Prostate gland (tissue), 2 donors: ENCODE results near the gene TDRD10.

Source experiments
- POLR2A ChIP-seq: fragments of 450-650 bp; IDR thresholded peaks from one replicate; pipeline ENCODE4 v1.6.1; 2016; ENCODE audit warnings: antibody characterized with exemption, mild to moderate bottlenecking
- POLR2AphosphoS5 ChIP-seq: sonication (generic); formaldehyde crosslinking; IDR thresholded peaks from one replicate; pipeline ENCODE4 v1.6.1; 2017; ENCODE audit warnings: antibody characterized with exemption
- TF ChIP-seq, protein P1 (sequence below), 4 experiments: fragments of 200-600 bp in 2 of 4; fragments of 450-650 bp in 2 of 4; sonication (generic) in 2 of 4; IDR thresholded peaks; 1 replicate in 3 of 4; 2 replicates in 1 of 4; pipeline ENCODE4 v1.5.1; 2016 to 2019; ENCODE audit warnings: antibody characterized with exemption in 4 of 4, mild to moderate bottlenecking in 2 of 4, moderate library complexity in 2 of 4

DNA sequence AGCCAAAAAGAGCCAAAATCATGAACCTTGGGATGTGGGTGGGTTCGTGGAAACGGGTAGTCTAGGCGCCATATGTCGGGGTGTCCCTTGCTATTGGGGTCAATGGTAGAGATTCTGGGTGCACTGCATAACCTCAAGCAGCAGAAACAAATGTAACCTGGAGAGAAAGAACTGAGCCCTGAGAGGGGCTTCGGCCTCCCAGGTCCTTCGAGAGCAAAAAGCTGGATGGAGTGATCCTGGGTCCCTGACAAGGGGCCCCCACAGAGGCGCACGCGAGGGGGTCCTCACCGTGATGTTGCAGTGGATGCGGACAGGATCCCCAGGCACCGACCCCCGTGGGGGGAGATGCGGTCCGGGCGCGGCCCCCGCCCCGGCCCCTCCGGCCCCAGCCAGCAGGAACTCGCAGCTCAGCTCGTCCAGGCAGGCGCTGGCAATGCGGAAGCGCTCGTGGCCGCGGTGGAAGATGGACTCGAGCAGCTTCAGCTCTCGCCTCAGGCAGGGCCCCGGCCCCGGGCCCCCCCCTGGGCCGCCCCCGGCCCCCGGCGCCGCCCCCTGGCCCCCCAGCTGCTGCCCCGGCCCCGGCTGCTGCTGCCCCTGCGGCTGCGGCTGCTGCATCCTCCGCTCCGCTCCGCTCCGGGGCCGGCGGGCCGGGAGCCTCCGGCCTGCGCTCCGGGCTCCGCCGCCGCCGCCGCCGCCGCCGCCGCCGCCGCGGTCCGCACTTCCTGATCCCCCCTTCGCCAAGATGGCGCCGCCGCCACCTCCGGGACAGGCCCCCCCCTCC lies 56.1 kb downstream of the TDRD10 start, which contains the start of gene UBE2Q1:
- TF ChIP-seq, protein P1, sequence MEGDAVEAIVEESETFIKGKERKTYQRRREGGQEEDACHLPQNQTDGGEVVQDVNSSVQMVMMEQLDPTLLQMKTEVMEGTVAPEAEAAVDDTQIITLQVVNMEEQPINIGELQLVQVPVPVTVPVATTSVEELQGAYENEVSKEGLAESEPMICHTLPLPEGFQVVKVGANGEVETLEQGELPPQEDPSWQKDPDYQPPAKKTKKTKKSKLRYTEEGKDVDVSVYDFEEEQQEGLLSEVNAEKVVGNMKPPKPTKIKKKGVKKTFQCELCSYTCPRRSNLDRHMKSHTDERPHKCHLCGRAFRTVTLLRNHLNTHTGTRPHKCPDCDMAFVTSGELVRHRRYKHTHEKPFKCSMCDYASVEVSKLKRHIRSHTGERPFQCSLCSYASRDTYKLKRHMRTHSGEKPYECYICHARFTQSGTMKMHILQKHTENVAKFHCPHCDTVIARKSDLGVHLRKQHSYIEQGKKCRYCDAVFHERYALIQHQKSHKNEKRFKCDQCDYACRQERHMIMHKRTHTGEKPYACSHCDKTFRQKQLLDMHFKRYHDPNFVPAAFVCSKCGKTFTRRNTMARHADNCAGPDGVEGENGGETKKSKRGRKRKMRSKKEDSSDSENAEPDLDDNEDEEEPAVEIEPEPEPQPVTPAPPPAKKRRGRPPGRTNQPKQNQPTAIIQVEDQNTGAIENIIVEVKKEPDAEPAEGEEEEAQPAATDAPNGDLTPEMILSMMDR (IDR thresholded peaks at IDR 0.05): no peak
- TF ChIP-seq POLR2A (no peak), POLR2AphosphoS5 (no peak)
